Aorta (tissue), 5 donors: ENCODE measurements around the gene DPP8. TPM values are rescaled to one million over a fixed set of nuclear protein-coding genes. Genes with fewer than 3 reads are reported as not detected.
"Not testable (repeated sequence)": the region's sequence is repeated elsewhere in the genome, so short reads cannot be mapped to it uniquely, and the experiment has no call there.

Experiments used
- ATAC-seq: fragments of 200-7000 bp; cut with Tn5 transposase; one replicate; pipeline ENCODE4 v1.9.1; 2022; ENCODE audit warnings: moderate library complexity; ENCODE audit not compliant: low FRiP score
- DNase-seq, 2 donors: peaks; one replicate each; pipeline ENCODE4 v3.0.0-alpha.2; 2020
- H3K27ac ChIP-seq, 2 donors: one replicate each; pipeline ENCODE4 v1.5.1; 2013; ENCODE audit warnings: low read length in 2 of 2, mild to moderate bottlenecking in 2 of 2, moderate library complexity in 2 of 2, control low read depth in 1 of 2, inconsistent platforms in 1 of 2, low read depth in 1 of 2
- H3K27me3 ChIP-seq, 2 donors: one replicate each; pipeline ENCODE4 v1.6.1; 2013; ENCODE audit warnings: control low read depth in 1 of 2, low read length in 1 of 2, mild to moderate bottlenecking in 1 of 2, moderate library complexity in 1 of 2; ENCODE audit not compliant: insufficient read depth in 2 of 2, control insufficient read depth in 1 of 2
- H3K36me3 ChIP-seq, 2 donors: one replicate each; pipeline ENCODE4 v1.6.1; 2013; ENCODE audit warnings: control low read depth in 1 of 2, low read length in 1 of 2, mild to moderate bottlenecking in 1 of 2; ENCODE audit not compliant: insufficient read depth in 2 of 2, control insufficient read depth in 1 of 2
- H3K4me1 ChIP-seq, 2 donors: one replicate each; pipeline ENCODE4 v1.6.1; 2013; ENCODE audit warnings: low read length in 2 of 2, control low read depth in 1 of 2, mild to moderate bottlenecking in 1 of 2, moderate library complexity in 1 of 2; ENCODE audit not compliant: insufficient read depth in 2 of 2, control insufficient read depth in 1 of 2
- H3K4me3 ChIP-seq, 2 donors: one replicate each; pipeline ENCODE4 v1.5.1; 2013; ENCODE audit warnings: low read length in 2 of 2, control low read depth in 1 of 2, mild to moderate bottlenecking in 1 of 2
- H3K9me3 ChIP-seq: one replicate; pipeline ENCODE4 v1.6.1; 2013; ENCODE audit warnings: mild to moderate bottlenecking, low read length; ENCODE audit not compliant: control insufficient read depth
- WGBS, 2 donors: extraction: QIAGEN DNeasy Blood & Tissue Kit; methylation state at CpG; one replicate each; pipeline ENCODE4 v1.1.7; 2013; 5-methylcytosine and 5-hydroxymethylcytosine counted together
- intact Hi-C, 2 donors: fragments of 100-400 bp; cut with DNase I; formaldehyde crosslinking; loops; one replicate each; pipeline versions ENCODE4 v1.14.2 to v1.15.0; 2022
- long read RNA-seq, 2 donors: library from polyadenylated mRNA; unstranded; transcript quantifications; one replicate each; pipeline ENCODE4 v2.0.0, GENCODE V29; 2020 to 2021
- polyA plus RNA-seq, 2 donors: library from polyadenylated mRNA; stranded (reverse); fragments of 200-250 nt; gene quantifications; one replicate each; pipeline ENCODE4 v1.2.3, GENCODE V29; 2013
- total RNA-seq, 2 donors: library from RNA; stranded (reverse); fragmentation: NEBNext Ultra II Directional; extraction: Animal tissue kit (Norgen Biotek cat#: 25700); gene quantifications; one replicate each; pipeline ENCODE4 v1.2.1, GENCODE V29; 2021
- donor health status: healthy with polysubstance abuse.
- donor health status: Bipolar disorder and iron deficiency.
- donor health status: DM: no; HTN: no; CAD: no.
- donor health status: DM: no; HTN: no; CAD: no.
- donor health status: DM: yes; HTN: yes; CAD: no.

DPP8 gene
- 10 to 100 TPM; 36.8 to 43.7 TPM for total RNA-seq
- 10 to 100 TPM; 10.6 to 14.5 TPM for polyA plus RNA-seq
- long read RNA-seq, donor 1, transcript DPP8-201 (20 exons, 3,139 nt): major isoform, 27 of 74 reads
- long read RNA-seq, donor 1, partial matches to known transcripts: 14 of 74 reads
- long read RNA-seq, donor 1, other reads (novel, unspliced or antisense): 31 of 74 reads
- long read RNA-seq, donor 2, transcript DPP8-201 (20 exons, 3,139 nt): major isoform, 5 of 30 reads
- long read RNA-seq, donor 2, partial matches to known transcripts: 6 of 30 reads
- long read RNA-seq, donor 2, other reads (novel, unspliced or antisense): 17 of 30 reads

- intact Hi-C loops: no loop called here
- no peaks in the 10 kb centered on the region for H3K36me3 ChIP-seq
- no peaks in the 10 kb centered on the region for H3K27me3 ChIP-seq
- peaks cover 0 to 8% of the 10 kb centered on the region in 2 donors for H3K4me1 ChIP-seq
- no peaks in the 10 kb centered on the region for H3K9me3 ChIP-seq
- peak within 1 kb of the TSS; percentile 59 to 79 for H3K27ac ChIP-seq
- ATAC-seq (peak; percentile 98), DNase-seq (peak; percentile 96 to 98)
- peak within 1 kb of the TSS; percentile 91 to 98 for H3K4me3 ChIP-seq
- 0 to 1% methylated on average over 72 to 75 of the region's 75 CpGs for whole genome bisulfite sequencing, 2 donors
These were observed at the start of gene DPP8 for GRCh38 chr15:65516997-65517865. Gene DPP8 (minus strand): TSS chr15:65517689. CDS start chr15:65512553, 5,136 bp downstream.

GRCh38 chr15:65561934-65562333 is 44.4 kb upstream of the DPP8 start:
- no peak overlapping the region for H3K4me3 ChIP-seq
- intact Hi-C loops: no loop called here
- ATAC-seq (no peak), DNase-seq (no peak)
- H3K9me3 ChIP-seq: no peaks in the 10 kb centered on the region
- H3K27me3 ChIP-seq: no peaks in the 10 kb centered on the region
- H3K27ac ChIP-seq: no peak overlapping the region
- H3K4me1 ChIP-seq: no peaks in the 10 kb centered on the region
- peaks cover 4 to 10% of the 10 kb centered on the region in 2 donors for H3K36me3 ChIP-seq
- WGBS, 2 donors: 90 to 97% methylated on average over 6 of the region's 6 CpGs

- no peaks in the 10 kb centered on the region for H3K4me1 ChIP-seq
- H3K36me3 ChIP-seq: peaks cover 10 to 13% of the 10 kb centered on the region in 2 donors
- no peak for DNase-seq
- no peaks in the 10 kb centered on the region for H3K27me3 ChIP-seq
- H3K27ac ChIP-seq: no peak overlapping the region
- intact Hi-C loops: no loop called here
- ATAC-seq: no peak
- no peaks in the 10 kb centered on the region for H3K9me3 ChIP-seq
- H3K4me3 ChIP-seq: no peak overlapping the region
These were observed 42.5 kb upstream of the DPP8 start for GRCh38 chr15:65559941-65560340.

- ATAC-seq (no peak), DNase-seq (no peak)
- intact Hi-C loops: no loop called here
- WGBS, 2 donors: 94% methylated on average over 6 of the region's 6 CpGs
- Histone ChIP-seq H3K4me3 (no peak overlapping the region), H3K9me3 (no peaks in the 10 kb centered on the region), H3K36me3 (peaks cover 10 to 13% of the 10 kb centered on the region in 2 donors), H3K27ac (no peak overlapping the region), H3K4me1 (no peaks in the 10 kb centered on the region), H3K27me3 (no peaks in the 10 kb centered on the region)
These were observed 41.7 kb upstream of the DPP8 start for GRCh38 chr15:65558997-65559760.

GRCh38 chr15:65558336-65558735 is 40.8 kb upstream of the DPP8 start:
- Histone ChIP-seq H3K36me3 (peaks cover 8 to 13% of the 10 kb centered on the region in 2 donors), H3K9me3 (no peaks in the 10 kb centered on the region), H3K4me3 (no peak overlapping the region), H3K4me1 (no peaks in the 10 kb centered on the region), H3K27me3 (no peaks in the 10 kb centered on the region), H3K27ac (no peak overlapping the region)
- 92 to 93% methylated on average over 5 of the region's 5 CpGs for WGBS, 2 donors
- ATAC-seq (no peak), DNase-seq (no peak)
- intact Hi-C loops: no loop called here

- no peak for DNase-seq
- Histone ChIP-seq H3K27ac (no peak overlapping the region), H3K4me3 (no peak overlapping the region), H3K27me3 (no peaks in the 10 kb centered on the region), H3K9me3 (no peaks in the 10 kb centered on the region), H3K4me1 (no peaks in the 10 kb centered on the region), H3K36me3 (peaks cover 7 to 8% of the 10 kb centered on the region in 2 donors)
- 93 to 95% methylated on average over 7 of the region's 7 CpGs for WGBS, 2 donors
- intact Hi-C loops: no loop called here
- no peak for ATAC-seq
These were observed 39.1 kb upstream of the DPP8 start for GRCh38 chr15:65556622-65557021.

GRCh38 chr15:65553691-65554090 is 36.2 kb upstream of the DPP8 start:
- no peaks in the 10 kb centered on the region for H3K9me3 ChIP-seq
- H3K4me3 ChIP-seq: no peak overlapping the region
- ATAC-seq (no peak), DNase-seq (no peak)
- H3K36me3 ChIP-seq: peaks cover 5 to 8% of the 10 kb centered on the region in 2 donors
- H3K27me3 ChIP-seq: no peaks in the 10 kb centered on the region
- intact Hi-C loops: no loop called here
- H3K27ac ChIP-seq: no peak overlapping the region
- H3K4me1 ChIP-seq: no peaks in the 10 kb centered on the region
- 97 to 99% methylated on average over 3 of the region's 3 CpGs for WGBS, 2 donors

GRCh38 chr15:65552851-65553250 is 35.4 kb upstream of the DPP8 start:
- DNase-seq, intact Hi-C loops, H3K27ac ChIP-seq, H3K27me3 ChIP-seq, ATAC-seq, H3K4me1 ChIP-seq, H3K4me3 ChIP-seq, H3K9me3 ChIP-seq, H3K36me3 ChIP-seq: not testable (repeated sequence)
- 91 to 99% methylated on average over 4 of the region's 6 CpGs for WGBS, 2 donors
